ENCODE results near the gene RAB11FIP4. TPM values are rescaled to one million over a fixed set of nuclear protein-coding genes. Genes with fewer than 3 reads are reported as not detected.

The RAB11FIP4 gene
- total RNA-seq, 1 experiment from 2014 or later = 15.1 TPM

DNA sequence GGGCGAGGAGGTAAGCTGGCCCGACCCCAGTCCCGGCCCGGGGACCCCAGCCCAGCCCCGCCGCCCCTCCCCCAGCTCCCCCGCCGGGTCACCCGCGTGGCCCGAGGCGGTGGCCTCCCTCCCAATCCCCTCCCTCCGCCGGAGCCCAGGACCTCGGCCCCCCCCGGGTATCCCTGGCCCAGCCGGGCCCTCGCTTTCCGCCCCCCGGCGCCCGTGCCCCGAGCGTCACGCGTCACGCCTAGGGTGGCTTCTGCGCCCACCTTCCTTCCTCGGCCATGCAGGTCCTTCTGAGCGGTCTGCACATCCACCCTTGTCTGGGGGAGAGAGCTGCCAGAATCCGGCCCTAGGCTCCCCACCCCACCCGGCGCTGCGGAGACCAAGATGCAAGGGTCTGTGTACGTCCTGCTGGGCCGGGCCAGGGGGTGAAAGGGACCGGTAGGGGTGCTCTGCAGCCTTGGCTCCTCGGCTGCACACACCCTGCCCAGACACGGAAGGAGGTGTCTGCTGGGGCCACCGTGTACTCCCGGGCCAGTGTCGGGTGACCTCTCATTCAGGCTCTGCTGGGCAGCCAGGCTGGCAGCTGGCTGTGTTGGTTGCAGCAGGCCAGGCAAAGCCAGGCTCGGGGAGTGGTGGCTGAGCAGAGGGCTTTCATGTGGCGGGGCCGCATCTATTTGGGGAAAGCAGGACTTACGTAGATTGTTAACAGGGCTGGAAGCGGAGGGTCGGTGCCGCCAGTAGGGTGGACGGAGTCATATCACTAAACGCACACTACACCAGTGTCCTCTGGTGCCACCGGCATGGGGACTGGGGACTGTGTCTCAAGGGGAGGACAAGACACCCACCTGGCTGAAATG lies 754 bp downstream of the RAB11FIP4 start:
- TF ChIP-seq, protein P1, sequence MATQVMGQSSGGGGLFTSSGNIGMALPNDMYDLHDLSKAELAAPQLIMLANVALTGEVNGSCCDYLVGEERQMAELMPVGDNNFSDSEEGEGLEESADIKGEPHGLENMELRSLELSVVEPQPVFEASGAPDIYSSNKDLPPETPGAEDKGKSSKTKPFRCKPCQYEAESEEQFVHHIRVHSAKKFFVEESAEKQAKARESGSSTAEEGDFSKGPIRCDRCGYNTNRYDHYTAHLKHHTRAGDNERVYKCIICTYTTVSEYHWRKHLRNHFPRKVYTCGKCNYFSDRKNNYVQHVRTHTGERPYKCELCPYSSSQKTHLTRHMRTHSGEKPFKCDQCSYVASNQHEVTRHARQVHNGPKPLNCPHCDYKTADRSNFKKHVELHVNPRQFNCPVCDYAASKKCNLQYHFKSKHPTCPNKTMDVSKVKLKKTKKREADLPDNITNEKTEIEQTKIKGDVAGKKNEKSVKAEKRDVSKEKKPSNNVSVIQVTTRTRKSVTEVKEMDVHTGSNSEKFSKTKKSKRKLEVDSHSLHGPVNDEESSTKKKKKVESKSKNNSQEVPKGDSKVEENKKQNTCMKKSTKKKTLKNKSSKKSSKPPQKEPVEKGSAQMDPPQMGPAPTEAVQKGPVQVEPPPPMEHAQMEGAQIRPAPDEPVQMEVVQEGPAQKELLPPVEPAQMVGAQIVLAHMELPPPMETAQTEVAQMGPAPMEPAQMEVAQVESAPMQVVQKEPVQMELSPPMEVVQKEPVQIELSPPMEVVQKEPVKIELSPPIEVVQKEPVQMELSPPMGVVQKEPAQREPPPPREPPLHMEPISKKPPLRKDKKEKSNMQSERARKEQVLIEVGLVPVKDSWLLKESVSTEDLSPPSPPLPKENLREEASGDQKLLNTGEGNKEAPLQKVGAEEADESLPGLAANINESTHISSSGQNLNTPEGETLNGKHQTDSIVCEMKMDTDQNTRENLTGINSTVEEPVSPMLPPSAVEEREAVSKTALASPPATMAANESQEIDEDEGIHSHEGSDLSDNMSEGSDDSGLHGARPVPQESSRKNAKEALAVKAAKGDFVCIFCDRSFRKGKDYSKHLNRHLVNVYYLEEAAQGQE (IDR thresholded peaks at IDR 0.05; ENCODE audit: low read depth) = no peak
- TF ChIP-seq, protein P2, sequence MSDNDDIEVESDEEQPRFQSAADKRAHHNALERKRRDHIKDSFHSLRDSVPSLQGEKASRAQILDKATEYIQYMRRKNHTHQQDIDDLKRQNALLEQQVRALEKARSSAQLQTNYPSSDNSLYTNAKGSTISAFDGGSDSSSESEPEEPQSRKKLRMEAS (IDR thresholded peaks at IDR 0.05) = no peak
- TF ChIP-seq EZH2phosphoT487 (IDR thresholded peaks at IDR 0.05; ENCODE audit: borderline replicate concordance) = no peak
- TF ChIP-seq ZNF274 (IDR thresholded peaks at IDR 0.05; ENCODE audit: low read depth, low read length) = no peak
- TF ChIP-seq POLR2AphosphoS5 (IDR thresholded peaks at IDR 0.05; ENCODE audit: low read depth, low read length) = no peak
- no peak for TF ChIP-seq POLR2A (IDR thresholded peaks at IDR 0.05; ENCODE audit: borderline replicate concordance, extremely low read depth, insufficient read depth, insufficient read length)
- TF ChIP-seq CEBPB (IDR thresholded peaks at IDR 0.05; ENCODE audit: low read depth) = no peak
- ChIA-PET RAD21 (ENCODE audit: low non-redundant PET in 1 of 2, low total read pairs in 2 of 2, uncharacterized antibody in 2 of 2, unreplicated experiment in 2 of 2) (interaction anchor here in 1 of 2 experiments (0.6 kb wide), 1 partner anchor 258 kb away, joined by 3 read pairs; no protein-coding TSS in a partner anchor), CTCF (no interaction called here), POLR2A (no interaction called here)
- no peak overlapping the region for H3K27ac ChIP-seq (ENCODE audit: low read depth, low read length)
- no peaks in the 10 kb centered on the region for H4K20me1 ChIP-seq (ENCODE audit: insufficient read depth)
- H3K9ac ChIP-seq (ENCODE audit: low read length) = no peak overlapping the region
- no peaks in the 10 kb centered on the region for H3K9me2 ChIP-seq (ENCODE audit: insufficient read depth)
- no peaks in the 10 kb centered on the region for H3K27me3 ChIP-seq (ENCODE audit: insufficient read depth, low read length)
- intact Hi-C loops (cut with micrococcal nuclease) = no loop called here
- no peaks in the 10 kb centered on the region for H3K9me3 ChIP-seq (ENCODE audit: control insufficient read depth in 1 of 2, insufficient read depth in 1 of 2, low read depth in 1 of 2, low read length in 2 of 2)
- no peaks in the 10 kb centered on the region for H3K36me3 ChIP-seq (ENCODE audit: control insufficient read depth in 1 of 2, insufficient read depth in 2 of 2, low read length in 2 of 2)
- DNase-seq (ENCODE audit: low read depth, low spot score) (no peak), ATAC-seq (no peak)
- H2AFZ ChIP-seq (ENCODE audit: low read depth, low read length, poor library complexity, severe bottlenecking) = no peak overlapping the region
- no peaks in the 10 kb centered on the region for H3K79me2 ChIP-seq (ENCODE audit: insufficient read depth, low read length)
- no peak overlapping the region for H3K4me3 ChIP-seq (replicated peaks in 1 of 2; ENCODE audit: low read depth in 1 of 2, low read length in 2 of 2)
- no peak overlapping the region for H3K4me2 ChIP-seq (ENCODE audit: low read length)
- no peaks in the 10 kb centered on the region for H3K4me1 ChIP-seq (ENCODE audit: control insufficient read depth in 1 of 2, insufficient read depth in 2 of 2, low read length in 2 of 2)
- no TSS peak for BruUV-seq (replicated peaks)

Measured in HCT116 (cell line).